ENCODE results near the gene GRIP1.

Gene GRIP1

DNA sequence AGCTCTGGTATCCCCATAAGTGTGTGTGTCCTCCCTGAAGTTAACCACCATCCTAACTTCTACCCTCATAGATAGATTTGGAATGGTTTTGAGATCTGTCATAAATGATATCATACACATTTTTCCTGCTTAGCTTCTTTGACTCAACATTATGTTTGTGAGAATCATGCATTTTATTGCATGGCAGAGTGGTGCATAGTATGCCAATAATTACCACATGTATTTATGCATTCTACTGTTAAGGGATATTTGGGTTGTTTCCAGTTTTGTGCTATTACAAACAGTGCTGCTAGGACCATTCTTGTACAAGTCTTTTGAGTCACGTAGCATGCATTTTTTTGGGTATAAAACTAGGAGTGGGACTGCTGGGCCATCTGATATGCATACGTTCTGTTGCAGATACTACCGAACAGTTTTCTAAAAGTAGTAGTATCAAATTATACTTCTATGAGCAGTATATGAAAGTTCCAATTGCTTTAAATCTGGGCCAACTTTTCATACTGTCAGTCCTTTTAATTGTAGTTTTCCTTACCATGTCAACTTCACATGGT, 13.4 kb downstream of the GRIP1 start:
- TF ChIP-seq, protein P1, sequence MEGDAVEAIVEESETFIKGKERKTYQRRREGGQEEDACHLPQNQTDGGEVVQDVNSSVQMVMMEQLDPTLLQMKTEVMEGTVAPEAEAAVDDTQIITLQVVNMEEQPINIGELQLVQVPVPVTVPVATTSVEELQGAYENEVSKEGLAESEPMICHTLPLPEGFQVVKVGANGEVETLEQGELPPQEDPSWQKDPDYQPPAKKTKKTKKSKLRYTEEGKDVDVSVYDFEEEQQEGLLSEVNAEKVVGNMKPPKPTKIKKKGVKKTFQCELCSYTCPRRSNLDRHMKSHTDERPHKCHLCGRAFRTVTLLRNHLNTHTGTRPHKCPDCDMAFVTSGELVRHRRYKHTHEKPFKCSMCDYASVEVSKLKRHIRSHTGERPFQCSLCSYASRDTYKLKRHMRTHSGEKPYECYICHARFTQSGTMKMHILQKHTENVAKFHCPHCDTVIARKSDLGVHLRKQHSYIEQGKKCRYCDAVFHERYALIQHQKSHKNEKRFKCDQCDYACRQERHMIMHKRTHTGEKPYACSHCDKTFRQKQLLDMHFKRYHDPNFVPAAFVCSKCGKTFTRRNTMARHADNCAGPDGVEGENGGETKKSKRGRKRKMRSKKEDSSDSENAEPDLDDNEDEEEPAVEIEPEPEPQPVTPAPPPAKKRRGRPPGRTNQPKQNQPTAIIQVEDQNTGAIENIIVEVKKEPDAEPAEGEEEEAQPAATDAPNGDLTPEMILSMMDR (IDR thresholded peaks at IDR 0.05; ENCODE audit: insufficient read depth, low read depth, low read length, missing control alignments): no peak
- DNase-seq (ENCODE audit: low read depth): no peak
- H3K4me3 ChIP-seq (ENCODE audit: low read depth, low read length): no peak overlapping the region

DNA sequence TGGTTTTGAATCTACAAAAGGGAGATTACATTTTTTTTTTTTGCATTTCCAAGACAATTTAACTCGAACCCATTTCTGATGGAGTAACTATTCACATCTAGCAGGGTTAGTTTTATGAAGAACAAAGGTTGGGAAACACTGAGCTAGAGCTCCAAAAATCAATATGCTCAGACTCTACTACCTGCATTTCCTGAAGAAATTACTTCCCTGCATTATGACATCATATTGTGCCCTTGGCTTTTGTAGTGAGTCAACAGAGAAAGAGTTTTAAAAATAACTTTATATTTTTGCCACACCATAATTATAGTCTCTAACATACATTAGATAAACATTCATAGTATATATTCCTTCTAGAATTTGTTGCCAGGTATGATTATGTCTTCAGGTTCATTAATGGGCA, 14.8 kb downstream of the GRIP1 start:
- TF ChIP-seq, protein P1 (IDR thresholded peaks at IDR 0.05; ENCODE audit: insufficient read depth, low read depth, low read length, missing control alignments): no peak
- no peak overlapping the region for H3K4me3 ChIP-seq (ENCODE audit: low read depth, low read length)
- DNase-seq (ENCODE audit: low read depth): no peak

GRCh38 chr12:66663611-66664010, 15.3 kb downstream of the GRIP1 start:
- H3K4me3 ChIP-seq (ENCODE audit: low read depth, low read length): no peak overlapping the region
- no peak for DNase-seq (ENCODE audit: low read depth)
- TF ChIP-seq, protein P1 (IDR thresholded peaks at IDR 0.05; ENCODE audit: insufficient read depth, low read depth, low read length, missing control alignments): no peak

DNA sequence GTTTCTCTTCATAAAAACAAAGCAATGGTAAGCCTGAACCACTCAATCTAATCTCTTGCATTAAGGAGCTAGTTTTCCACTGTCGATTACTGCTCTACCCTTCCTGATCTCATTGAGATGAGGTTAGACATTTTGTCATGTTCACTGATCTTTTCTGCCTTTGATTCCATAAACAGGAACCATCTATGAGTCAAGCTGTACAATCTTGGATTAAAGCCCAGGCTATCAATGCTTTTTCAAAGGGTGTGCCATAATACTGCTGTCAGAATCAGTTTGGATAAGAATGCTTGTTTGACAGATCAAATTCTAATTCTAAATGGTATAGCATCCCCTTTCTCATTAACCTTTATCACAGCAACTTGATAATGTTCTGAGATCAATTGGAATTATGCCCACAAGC, 16.1 kb downstream of the GRIP1 start:
- TF ChIP-seq, protein P1 (IDR thresholded peaks at IDR 0.05; ENCODE audit: insufficient read depth, low read depth, low read length, missing control alignments): no peak
- DNase-seq (ENCODE audit: low read depth): no peak
- no peak overlapping the region for H3K4me3 ChIP-seq (ENCODE audit: low read depth, low read length)

- no peak for DNase-seq (ENCODE audit: low read depth)
- TF ChIP-seq, protein P1 (IDR thresholded peaks at IDR 0.05; ENCODE audit: insufficient read depth, low read depth, low read length, missing control alignments): no peak
- no peak overlapping the region for H3K4me3 ChIP-seq (ENCODE audit: low read depth, low read length)
Measured at GRCh38 chr12:66662179-66662578, 16.7 kb downstream of the GRIP1 start.

GRCh38 chr12:66661357-66661756, 17.5 kb downstream of the GRIP1 start:
- H3K4me3 ChIP-seq (ENCODE audit: low read depth, low read length): no peak overlapping the region
- TF ChIP-seq, protein P1 (IDR thresholded peaks at IDR 0.05; ENCODE audit: insufficient read depth, low read depth, low read length, missing control alignments): no peak
- no peak for DNase-seq (ENCODE audit: low read depth)

- H3K4me3 ChIP-seq (ENCODE audit: low read depth, low read length): no peak overlapping the region
- TF ChIP-seq, protein P1 (IDR thresholded peaks at IDR 0.05; ENCODE audit: insufficient read depth, low read depth, low read length, missing control alignments): no peak
- no peak for DNase-seq (ENCODE audit: low read depth)
Measured at GRCh38 chr12:66653796-66654195, 25.1 kb downstream of the GRIP1 start.
